ENCODE data around the gene RBMS3. TPM values are rescaled to one million over a fixed set of nuclear protein-coding genes. Genes with fewer than 3 reads are reported as not detected.
"Not testable (repeated sequence)": the region's sequence is repeated elsewhere in the genome, so short reads cannot be mapped to it uniquely, and the experiment has no call there.

Gene RBMS3
- total and polyA plus RNA-seq, 7 donors, result 0.46 to 61.9 (median 39.9) TPM

DNA sequence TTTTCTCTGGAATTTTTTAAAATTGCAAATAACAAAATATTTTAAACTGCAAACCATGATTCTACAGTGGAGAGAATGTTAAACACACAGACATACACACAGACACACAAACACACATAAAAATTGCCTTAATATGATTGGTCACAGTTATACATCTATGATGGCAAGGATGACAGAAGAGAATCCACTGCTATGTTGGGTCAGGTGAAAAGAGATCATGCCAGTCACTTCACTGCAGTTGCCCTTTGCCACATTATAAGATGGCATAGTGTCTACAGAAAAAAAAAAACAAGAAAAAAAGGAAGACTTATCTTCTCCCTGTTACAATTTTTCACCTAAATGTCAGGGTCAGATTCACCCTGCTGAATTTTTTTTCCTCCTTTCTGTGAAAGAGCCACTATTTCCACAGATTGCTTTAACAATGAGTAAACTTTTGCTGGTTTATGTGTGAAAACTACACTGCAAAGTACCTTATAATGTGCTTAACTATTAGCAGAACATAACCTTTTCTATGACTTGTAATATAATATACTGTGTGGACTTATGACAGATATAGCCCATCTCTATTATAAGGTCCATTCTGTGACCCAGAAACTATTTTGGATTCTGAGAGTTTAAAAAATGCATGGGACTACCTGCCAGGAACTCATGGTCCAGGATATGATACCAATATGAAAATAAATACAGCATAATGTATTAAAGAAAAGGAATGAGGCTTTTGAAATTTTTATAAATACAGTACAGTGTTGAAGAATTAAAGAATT lies 111.9 kb downstream of the RBMS3 start:
- no peaks in the 10 kb centered on the region for H3K27me3 ChIP-seq
- no peak overlapping the region for H3K4me3 ChIP-seq
- intact Hi-C loops (cut with DNase I), result no loop called here
- no peak for DNase-seq
- no peaks in the 10 kb centered on the region for H3K4me1 ChIP-seq
- TF ChIP-seq POLR2A (IDR thresholded peaks at IDR 0.05), result no peak
- TF ChIP-seq, protein P1, sequence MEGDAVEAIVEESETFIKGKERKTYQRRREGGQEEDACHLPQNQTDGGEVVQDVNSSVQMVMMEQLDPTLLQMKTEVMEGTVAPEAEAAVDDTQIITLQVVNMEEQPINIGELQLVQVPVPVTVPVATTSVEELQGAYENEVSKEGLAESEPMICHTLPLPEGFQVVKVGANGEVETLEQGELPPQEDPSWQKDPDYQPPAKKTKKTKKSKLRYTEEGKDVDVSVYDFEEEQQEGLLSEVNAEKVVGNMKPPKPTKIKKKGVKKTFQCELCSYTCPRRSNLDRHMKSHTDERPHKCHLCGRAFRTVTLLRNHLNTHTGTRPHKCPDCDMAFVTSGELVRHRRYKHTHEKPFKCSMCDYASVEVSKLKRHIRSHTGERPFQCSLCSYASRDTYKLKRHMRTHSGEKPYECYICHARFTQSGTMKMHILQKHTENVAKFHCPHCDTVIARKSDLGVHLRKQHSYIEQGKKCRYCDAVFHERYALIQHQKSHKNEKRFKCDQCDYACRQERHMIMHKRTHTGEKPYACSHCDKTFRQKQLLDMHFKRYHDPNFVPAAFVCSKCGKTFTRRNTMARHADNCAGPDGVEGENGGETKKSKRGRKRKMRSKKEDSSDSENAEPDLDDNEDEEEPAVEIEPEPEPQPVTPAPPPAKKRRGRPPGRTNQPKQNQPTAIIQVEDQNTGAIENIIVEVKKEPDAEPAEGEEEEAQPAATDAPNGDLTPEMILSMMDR (IDR thresholded peaks at IDR 0.05), result no peak
- no peak for TF ChIP-seq POLR2AphosphoS5 (IDR thresholded peaks at IDR 0.05)
- no peak for TF ChIP-seq EP300 (IDR thresholded peaks at IDR 0.05)
- H3K27ac ChIP-seq, result no peak overlapping the region
- H3K36me3 ChIP-seq, result no peaks in the 10 kb centered on the region
- no peaks in the 10 kb centered on the region for H3K9me3 ChIP-seq

DNA sequence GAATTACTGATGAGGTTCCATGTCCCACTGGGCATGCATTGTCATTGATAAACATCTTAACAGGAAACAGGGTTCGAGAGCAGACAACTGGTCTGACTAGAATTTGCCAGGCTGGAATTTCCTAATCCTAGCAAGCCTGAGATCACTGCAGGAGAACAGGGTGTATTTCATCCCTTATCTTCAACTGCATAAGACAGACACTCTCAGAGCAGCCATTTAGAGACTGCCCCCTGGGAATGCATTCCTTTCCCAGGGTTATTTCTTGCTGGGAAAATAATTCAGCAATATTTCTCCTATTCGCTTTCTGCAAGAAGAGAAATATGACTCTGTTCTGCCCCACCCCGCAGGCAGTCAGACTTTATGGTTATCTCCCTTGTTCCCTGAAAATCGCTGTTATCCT lies 113.1 kb downstream of the RBMS3 start:
- H3K27ac ChIP-seq; intact Hi-C loops (cut with DNase I); H3K4me3 ChIP-seq; H3K27me3 ChIP-seq; H3K4me1 ChIP-seq; H3K36me3 ChIP-seq; DNase-seq; H3K9me3 ChIP-seq: not testable (repeated sequence)
- 82 to 91% methylated on average over 4 of the region's 4 CpGs for WGBS, 2 donors

DNA sequence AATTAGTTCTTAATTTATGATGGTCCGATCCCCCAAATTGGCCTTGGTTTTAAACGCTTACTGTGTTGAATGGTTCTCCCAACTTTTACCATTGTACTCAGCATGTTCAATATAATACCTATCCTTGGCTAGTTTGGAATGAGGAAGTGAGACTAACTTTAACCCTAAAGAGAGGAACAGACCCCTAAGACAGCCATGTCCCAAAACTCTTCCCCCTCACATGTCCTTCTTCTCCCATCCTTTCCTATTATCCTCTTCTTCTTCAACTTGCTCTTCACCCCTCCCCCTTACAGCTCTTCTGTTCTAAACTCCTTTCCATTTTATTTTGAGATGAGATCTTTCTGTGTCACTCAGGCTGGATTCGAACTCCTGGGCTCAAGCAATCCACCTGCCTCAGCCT lies 116.5 kb downstream of the RBMS3 start:
- WGBS, 2 donors, result 90 to 94% methylated on average over 3 of the region's 3 CpGs
- H3K4me1 ChIP-seq, result peaks cover 0 to 10% (median 9%) of the 10 kb centered on the region in 4 donors
- H3K27ac ChIP-seq, result no peak overlapping the region
- no peaks in the 10 kb centered on the region for H3K27me3 ChIP-seq
- TF ChIP-seq, protein P1 (IDR thresholded peaks at IDR 0.05), result no peak
- TF ChIP-seq POLR2AphosphoS5 (IDR thresholded peaks at IDR 0.05) (no peak), POLR2A (IDR thresholded peaks at IDR 0.05) (no peak)
- H3K4me3 ChIP-seq, result no peak overlapping the region
- H3K9me3 ChIP-seq, result no peaks in the 10 kb centered on the region
- H3K36me3 ChIP-seq, result no peaks in the 10 kb centered on the region
- intact Hi-C loops (cut with DNase I), result no loop called here
- DNase-seq, result no peak

DNA sequence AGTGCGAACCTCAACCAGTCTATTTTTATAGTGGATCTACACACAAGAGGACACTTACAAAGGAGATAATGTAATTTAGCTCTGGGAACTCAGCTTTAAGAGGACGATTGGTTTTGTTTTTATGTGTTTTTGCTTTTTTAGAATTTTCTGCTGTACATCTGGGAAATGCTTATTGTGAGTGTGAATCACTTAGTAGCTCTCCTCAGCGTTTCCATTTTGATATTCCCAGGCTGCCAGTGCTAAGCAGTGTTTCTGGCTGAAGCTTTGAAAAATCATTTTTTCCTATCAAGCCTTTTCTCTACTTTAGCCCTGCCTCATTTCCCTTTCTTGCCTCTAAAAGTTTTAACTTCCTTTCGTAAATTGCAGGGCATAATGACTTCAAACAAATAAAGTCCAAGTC lies 117.9 kb downstream of the RBMS3 start:
- H3K36me3 ChIP-seq, result no peaks in the 10 kb centered on the region
- TF ChIP-seq EP300 (IDR thresholded peaks at IDR 0.05), result no peak
- TF ChIP-seq POLR2AphosphoS5 (IDR thresholded peaks at IDR 0.05), result no peak
- TF ChIP-seq, protein P1 (IDR thresholded peaks at IDR 0.05), result no peak
- no peak for TF ChIP-seq POLR2A (IDR thresholded peaks at IDR 0.05)
- H3K27ac ChIP-seq, result no peak overlapping the region
- H3K4me1 ChIP-seq, result peaks cover 0 to 17% (median 9%) of the 10 kb centered on the region in 4 donors
- 75 to 79% methylated on average over 4 of the region's 4 CpGs for WGBS, 2 donors
- no peaks in the 10 kb centered on the region for H3K27me3 ChIP-seq
- intact Hi-C loops (cut with DNase I), result no loop called here
- H3K9me3 ChIP-seq, result no peaks in the 10 kb centered on the region
- H3K4me3 ChIP-seq, result no peak overlapping the region
- DNase-seq, result no peak

DNA sequence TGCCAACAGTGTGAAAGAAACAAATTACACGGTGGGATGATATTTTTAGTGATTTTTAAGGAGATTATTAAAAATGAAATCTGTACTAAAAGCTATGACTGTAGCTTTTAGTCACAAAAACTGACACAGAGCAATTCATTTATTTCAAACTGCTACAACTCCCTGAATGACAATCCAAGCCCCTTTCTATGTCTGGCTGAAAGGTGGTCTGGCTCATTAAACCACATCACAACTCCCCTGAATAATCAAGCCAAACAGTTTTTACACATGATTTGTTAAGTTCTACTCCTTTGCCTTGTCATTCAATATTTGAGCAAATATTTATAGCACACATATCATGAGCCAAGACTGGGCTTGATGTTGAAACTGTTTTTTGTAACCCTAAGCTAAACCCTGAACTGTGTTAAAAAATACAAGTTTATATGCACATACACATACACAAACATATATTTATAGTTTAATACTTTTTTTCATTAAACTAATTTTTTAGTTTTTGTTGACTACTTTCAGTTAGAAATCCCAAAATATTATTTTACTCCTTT lies 125.5 kb downstream of the RBMS3 start:
- H3K4me1 ChIP-seq, result peaks cover 0 to 48% (median 18%) of the 10 kb centered on the region in 4 donors
- H3K9me3 ChIP-seq, result no peaks in the 10 kb centered on the region
- intact Hi-C loops (cut with DNase I), result no loop called here

More for the DNA sequence above, 125.5 kb downstream of the RBMS3 start:
- H3K27ac ChIP-seq, result no peak overlapping the region
- no peak for DNase-seq
- TF ChIP-seq, protein P1 (IDR thresholded peaks at IDR 0.05), result no peak
- TF ChIP-seq EP300 (IDR thresholded peaks at IDR 0.05) (no peak), POLR2A (IDR thresholded peaks at IDR 0.05) (no peak), POLR2AphosphoS5 (IDR thresholded peaks at IDR 0.05) (no peak)
- no peak overlapping the region for H3K4me3 ChIP-seq
- WGBS, 2 donors, result 25 to 42% methylated on average over 1 of the region's 1 CpG
- H3K27me3 ChIP-seq, result no peaks in the 10 kb centered on the region
- no peaks in the 10 kb centered on the region for H3K36me3 ChIP-seq
